Thyroid gland (tissue), 4 donors: Measurements from ENCODE around the gene ST6GALNAC3.

Source experiments
- CTCF ChIP-seq, 6 experiments: fragments of 200-600 bp in 3 of 6; fragments of 450-650 bp in 3 of 6; sonication (generic) in 3 of 6; IDR thresholded peaks; one replicate each; pipeline ENCODE4 v1.5.1; 2016 to 2019; ENCODE audit warnings: antibody characterized with exemption in 6 of 6, mild to moderate bottlenecking in 2 of 6, inconsistent platforms in 1 of 6, moderate library complexity in 1 of 6
- POLR2A ChIP-seq, 2 donors: fragments of 450-650 bp; IDR thresholded peaks; one replicate each; pipeline ENCODE4 v1.6.1; 2017; ENCODE audit warnings: antibody characterized with exemption in 2 of 2, mild to moderate bottlenecking in 2 of 2, moderate library complexity in 1 of 2

GRCh38 chr1:76027341-76027740 lies 47.2 kb upstream of the ST6GALNAC3 start:
- TF ChIP-seq CTCF (IDR thresholded peaks at IDR 0.05), result no peak
- TF ChIP-seq POLR2A (IDR thresholded peaks at IDR 0.05), result no peak
